GM10248 (cell line): ENCODE data around the gene PLEKHG5.

ENCODE experiments used
- CTCF ChIA-PET: fragments of 300-600 bp; sonication (Branson Sonifier 250); formaldehyde crosslinking; extraction: SDS; loops from one replicate; lab custom pipeline; 2021; ENCODE audit warnings: antibody characterized with exemption; lab: Yijun Ruan, JAX
- POLR2A ChIA-PET: fragments of 350-650 bp; sonication (Branson Sonifier 250); formaldehyde crosslinking; extraction: SDS; loops from one replicate; lab custom pipeline; 2020; ENCODE audit warnings: antibody characterized with exemption; lab: Yijun Ruan, JAX
- DNase-seq: peaks from one replicate; pipeline ENCODE4 v3.0.0; 2012; ENCODE audit errors: extremely low spot score
- CTCF ChIP-seq: IDR thresholded peaks from 2 replicates; pipeline ENCODE4 v1.5.1; 2012; ENCODE audit warnings: mild to moderate bottlenecking, low read depth; ENCODE audit errors: extremely low read depth, missing control alignments, control extremely low read depth

The PLEKHG5 gene

DNA sequence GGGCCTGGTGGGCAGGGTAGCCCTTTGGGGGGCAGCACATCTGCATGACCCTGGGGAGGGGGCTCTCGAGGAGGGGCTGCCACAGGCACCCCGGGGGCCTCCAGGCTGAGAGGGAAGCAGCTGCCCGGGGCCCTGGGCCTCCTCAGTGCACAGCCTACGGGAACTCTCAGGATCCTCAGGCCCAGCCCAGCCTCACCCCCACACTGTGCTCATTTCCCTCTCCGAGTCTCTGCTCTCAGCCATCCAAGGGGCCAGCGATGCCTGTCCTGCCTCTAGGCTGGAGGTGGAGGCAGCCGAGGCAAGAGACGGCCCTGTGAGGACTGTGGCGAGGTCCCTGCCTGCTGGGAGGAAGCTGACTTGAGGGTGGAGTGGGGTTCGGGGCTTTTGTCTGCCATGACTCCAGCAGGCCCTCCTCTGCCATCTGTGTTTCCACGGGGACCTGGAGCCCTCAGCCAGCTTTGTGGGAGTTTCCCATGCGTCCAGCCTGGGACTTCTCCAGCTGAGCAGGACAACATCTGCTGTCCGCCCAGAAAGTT, 7.2 kb upstream of the PLEKHG5 start:
- POLR2A ChIA-PET, result interaction anchor here (0.6 kb wide), 1 partner anchor 25 kb away, joined by 7 read pairs; no protein-coding TSS in a partner anchor
- DNase-seq, result no peak
- CTCF ChIA-PET, result interaction anchor here (1.0 to 5.1 kb wide), 7 partner anchors 8 to 148 kb away, joined by 3 to 50 read pairs (median 4); partner anchors contain the start of gene PLEKHG5
- TF ChIP-seq CTCF, result no peak

GRCh38 chr1:6497867-6498575, 6.6 kb upstream of the PLEKHG5 start:
- no peak for DNase-seq
- ChIA-PET POLR2A (no interaction called here), CTCF (interaction anchor here (1.0 to 5.1 kb wide), 5 partner anchors 9 to 149 kb away, joined by 4 to 50 read pairs (median 5); partner anchors contain the start of gene PLEKHG5)
- no peak for TF ChIP-seq CTCF

DNA sequence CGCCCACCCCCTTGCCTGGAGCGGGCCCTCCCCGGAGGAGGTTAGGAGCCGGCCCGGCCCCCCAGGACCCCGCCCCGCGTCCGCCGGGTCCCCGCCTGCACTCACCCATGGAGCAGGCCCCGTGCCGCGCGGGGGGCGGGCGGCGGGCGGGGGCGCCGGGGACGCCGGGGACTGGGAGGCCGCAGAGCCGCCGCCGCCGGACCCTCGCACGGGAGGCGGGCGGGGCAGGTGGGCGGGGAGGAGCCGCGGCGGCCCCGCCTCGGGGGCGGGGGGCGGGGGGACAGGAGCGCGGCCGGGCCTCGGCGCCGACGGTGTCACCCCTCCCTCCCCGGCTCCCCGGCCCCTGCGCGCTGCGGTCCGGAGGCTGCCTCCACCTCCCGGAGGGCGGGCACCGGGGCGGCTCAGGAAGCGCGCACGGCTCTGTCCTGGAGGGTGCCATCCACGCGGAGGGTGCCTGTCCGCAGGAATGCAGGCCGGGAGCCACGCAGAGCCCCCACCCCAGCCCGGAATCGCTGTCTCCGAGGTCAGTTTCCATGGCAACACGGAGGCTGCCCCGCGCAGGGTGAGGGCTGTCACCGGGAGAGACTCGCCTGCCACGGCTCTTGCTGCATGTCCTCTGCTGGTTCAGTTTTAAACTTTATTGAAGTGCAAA, 5.9 kb upstream of the PLEKHG5 start:
- POLR2A ChIA-PET, result no interaction called here
- CTCF ChIA-PET, result interaction anchor here (1.0 to 5.1 kb wide), 3 partner anchors 8 to 83 kb away, joined by 4 to 50 read pairs (median 5); partner anchors contain the start of gene PLEKHG5
- no peak for TF ChIP-seq CTCF
- peak; percentile 67 for DNase-seq

DNA sequence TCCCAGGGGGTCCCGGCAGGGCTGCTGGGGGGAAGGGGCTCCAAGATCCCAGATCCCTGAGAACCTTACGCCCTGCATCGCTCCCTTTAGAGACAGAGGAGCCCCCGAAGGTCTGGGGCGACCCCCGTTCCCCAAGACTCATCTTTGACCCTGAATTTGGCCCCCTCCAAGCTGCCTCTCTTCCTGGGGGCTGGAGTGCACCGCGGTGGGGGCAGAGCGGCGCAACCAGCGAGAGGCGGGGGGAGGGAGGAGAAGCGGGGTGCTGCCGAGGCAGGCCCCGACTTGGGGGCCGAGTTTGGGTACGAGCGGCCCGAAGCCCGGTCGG, 5.4 kb upstream of the PLEKHG5 start:
- no peak for DNase-seq
- ChIA-PET CTCF (interaction anchor here (1.7 kb wide), 1 partner anchor 127 kb away, joined by 3 read pairs; no protein-coding TSS in a partner anchor), POLR2A (no interaction called here)
- no peak for TF ChIP-seq CTCF

- no peak for TF ChIP-seq CTCF
- ChIA-PET POLR2A (no interaction called here), CTCF (interaction anchor here (1.7 kb wide), 1 partner anchor 127 kb away, joined by 3 read pairs; no protein-coding TSS in a partner anchor)
- DNase-seq, result no peak
These were observed 4.9 kb upstream of the PLEKHG5 start for GRCh38 chr1:6496365-6496721.

- no peak for DNase-seq
- ChIA-PET POLR2A (no interaction called here), CTCF (interaction anchor here (0.8 to 1.7 kb wide), 4 partner anchors 10 to 151 kb away, joined by 3 to 5 read pairs (median 4); no protein-coding TSS in a partner anchor)
- no peak for TF ChIP-seq CTCF
These were observed 4.3 kb upstream of the PLEKHG5 start for GRCh38 chr1:6495540-6496364.
